Measurements from ENCODE around the gene DPT.

Gene DPT

GRCh38 chr1:168697356-168698126, 31.5 kb downstream of the DPT start:
- TF ChIP-seq GATA3 (IDR thresholded peaks at IDR 0.05; ENCODE audit: low read depth, low read length): no peak
- TF ChIP-seq GATA2 (IDR thresholded peaks at IDR 0.05; ENCODE audit: low read depth, low read length): no peak

- no peak for TF ChIP-seq GATA2 (IDR thresholded peaks at IDR 0.05; ENCODE audit: low read depth, low read length)
- no peak for TF ChIP-seq GATA3 (IDR thresholded peaks at IDR 0.05; ENCODE audit: low read depth, low read length)
Observed at GRCh38 chr1:168696125-168696760, 32.8 kb downstream of the DPT start.

- TF ChIP-seq GATA3 (IDR thresholded peaks at IDR 0.05; ENCODE audit: low read depth, low read length) (no peak), GATA2 (IDR thresholded peaks at IDR 0.05; ENCODE audit: low read depth, low read length) (no peak)
Observed at GRCh38 chr1:168693872-168694238, 35.2 kb downstream of the DPT start.

- TF ChIP-seq GATA2 (IDR thresholded peaks at IDR 0.05; ENCODE audit: low read depth, low read length) (no peak), GATA3 (IDR thresholded peaks at IDR 0.05; ENCODE audit: low read depth, low read length) (no peak)
Observed at GRCh38 chr1:168693197-168693871, 35.7 kb downstream of the DPT start.

- TF ChIP-seq GATA3 (IDR thresholded peaks at IDR 0.05; ENCODE audit: low read depth, low read length) (no peak), GATA2 (IDR thresholded peaks at IDR 0.05; ENCODE audit: low read depth, low read length) (no peak)
Observed at GRCh38 chr1:168692472-168692871, 36.5 kb downstream of the DPT start.

- TF ChIP-seq GATA3 (IDR thresholded peaks at IDR 0.05; ENCODE audit: low read depth, low read length) (no peak), GATA2 (IDR thresholded peaks at IDR 0.05; ENCODE audit: low read depth, low read length) (0 out of 2 replicates have a peak, but pooled peaks have one; percentile 17)
Observed at GRCh38 chr1:168691541-168691940, 37.5 kb downstream of the DPT start.

- no peak for TF ChIP-seq GATA3 (IDR thresholded peaks at IDR 0.05; ENCODE audit: low read depth, low read length)
- no peak for TF ChIP-seq GATA2 (IDR thresholded peaks at IDR 0.05; ENCODE audit: low read depth, low read length)
Observed at GRCh38 chr1:168689726-168690602, 39.0 kb downstream of the DPT start.

GRCh38 chr1:168689327-168689657, 39.7 kb downstream of the DPT start:
- no peak for TF ChIP-seq GATA3 (IDR thresholded peaks at IDR 0.05; ENCODE audit: low read depth, low read length)

GRCh38 chr1:168688644-168689326, 40.2 kb downstream of the DPT start:
- TF ChIP-seq GATA2 (IDR thresholded peaks at IDR 0.05; ENCODE audit: low read depth, low read length): no peak
- TF ChIP-seq GATA3 (IDR thresholded peaks at IDR 0.05; ENCODE audit: low read depth, low read length): no peak

GRCh38 chr1:168687816-168688215, 41.2 kb downstream of the DPT start:
- TF ChIP-seq GATA3 (IDR thresholded peaks at IDR 0.05; ENCODE audit: low read depth, low read length) (no peak), GATA2 (IDR thresholded peaks at IDR 0.05; ENCODE audit: low read depth, low read length) (no peak)

GRCh38 chr1:168686666-168687065, 42.3 kb downstream of the DPT start:
- TF ChIP-seq GATA3 (IDR thresholded peaks at IDR 0.05; ENCODE audit: low read depth, low read length) (no peak), GATA2 (IDR thresholded peaks at IDR 0.05; ENCODE audit: low read depth, low read length) (no peak)

- TF ChIP-seq GATA3 (IDR thresholded peaks at IDR 0.05; ENCODE audit: low read depth, low read length) (no peak), GATA2 (IDR thresholded peaks at IDR 0.05; ENCODE audit: low read depth, low read length) (no peak)
Observed at GRCh38 chr1:168683871-168684270, 45.1 kb downstream of the DPT start.

GRCh38 chr1:168676861-168677260, 52.1 kb downstream of the DPT start:
- TF ChIP-seq GATA3 (IDR thresholded peaks at IDR 0.05; ENCODE audit: low read depth, low read length) (no peak), GATA2 (IDR thresholded peaks at IDR 0.05; ENCODE audit: low read depth, low read length) (no peak)

Data from SH-SY5Y (cell line).